A549 (cell line): ENCODE results near the gene CEACAM1. TPM values are rescaled to one million over a fixed set of nuclear protein-coding genes. Genes with fewer than 3 reads are reported as not detected.

Experiments
- ATAC-seq, 2 experiments: fragments of 200-7000 bp in 1 of 2; fragments of >200 bp in 1 of 2; cut with Nextera tagmentation in 1 of 2; cut with Tn5 transposase in 1 of 2; 3 replicates each; pipeline versions ENCODE4 v1.8.0 to v1.9.1; 2018 to 2020; ENCODE audit warnings: mild to moderate bottlenecking in 1 of 2, moderate library complexity in 1 of 2
- CTCF ChIA-PET: fragments of 300-600 bp; sonication (Branson Sonifier 250); formaldehyde crosslinking; extraction: SDS; loops from one replicate; lab custom pipeline; 2021; ENCODE audit warnings: antibody characterized with exemption, inconsistent platforms; lab: Yijun Ruan, JAX
- POLR2A ChIA-PET: fragments of 350-600 bp; formaldehyde crosslinking; extraction: SDS; loops from one replicate; lab custom pipeline; 2021; ENCODE audit warnings: antibody characterized with exemption, inconsistent platforms; lab: Yijun Ruan, JAX
- DNase-seq, 2 experiments: peaks; one replicate each; pipeline versions ENCODE4 v3.0.0 to v3.0.0-alpha.2; 2011 to 2016; ENCODE audit warnings: low read depth in 1 of 2, low spot score in 1 of 2
- FAIRE-seq: peaks from 2 replicates; lab custom pipeline; 2011; peaks lifted over from hg19 to GRCh38; lab: Jason Lieb, UNC
- H3K27ac ChIP-seq, 2 experiments: fragments of >200 bp; sonication (Bioruptor Twin); formaldehyde crosslinking; 3 replicates each; pipeline ENCODE4 v1.5.1; 2016 to 2017
- H3K4me1 ChIP-seq: fragments of >200 bp; sonication (Bioruptor Twin); formaldehyde crosslinking; 3 replicates; pipeline ENCODE4 v1.6.1; 2016
- H3K4me2 ChIP-seq: fragments of >200 bp; sonication (Bioruptor Twin); formaldehyde crosslinking; 3 replicates; pipeline ENCODE4 v1.6.1; 2016
- H3K4me3 ChIP-seq: fragments of >200 bp; sonication (Bioruptor Twin); formaldehyde crosslinking; 3 replicates; pipeline ENCODE4 v1.5.1; 2016
- H3K9me3 ChIP-seq: fragments of >200 bp; sonication (Bioruptor Twin); formaldehyde crosslinking; 3 replicates; pipeline ENCODE4 v1.6.1; 2016
- ATOH8 ChIP-seq: fragments of 250-450 bp; sonication (Bioruptor Pico); IDR thresholded peaks from 2 replicates; pipeline ENCODE4 v1.5.0; 2020; ENCODE audit warnings: low read depth, mild to moderate bottlenecking, moderate library complexity
- BCL3 ChIP-seq: fragments of >200 bp; sonication (Bioruptor Twin); formaldehyde crosslinking; IDR thresholded peaks from 3 replicates; pipeline ENCODE4 v1.6.1; 2016
- CEBPB ChIP-seq, 2 experiments: fragments of >200 bp in 1 of 2; sonication (Bioruptor Twin) in 1 of 2; formaldehyde crosslinking in 1 of 2; IDR thresholded peaks; 2 replicates each; pipeline ENCODE4 v1.6.1; 2012 to 2016
- FOSB ChIP-seq: fragments of 250-450 bp; sonication (Bioruptor Pico); IDR thresholded peaks from 2 replicates; pipeline ENCODE4 v1.5.0; 2020; ENCODE audit warnings: mild to moderate bottlenecking, moderate library complexity
- FOSL2 ChIP-seq, 2 experiments: fragments of 450-650 bp in 1 of 2; fragments of >200 bp in 1 of 2; sonication (Bioruptor Twin) in 1 of 2; formaldehyde crosslinking; IDR thresholded peaks; 2 replicates each; pipeline versions ENCODE4 v1.5.0 to v1.6.1; 2016 to 2020; ENCODE audit warnings: mild to moderate bottlenecking in 1 of 2, moderate library complexity in 1 of 2
- HEYL ChIP-seq: fragments of 250-450 bp; sonication (Bioruptor Pico); IDR thresholded peaks from 2 replicates; pipeline ENCODE4 v1.8.0; 2021; ENCODE audit warnings: mild to moderate bottlenecking, moderate library complexity
- HOXB5 ChIP-seq: fragments of 250-450 bp; sonication (Bioruptor Pico); IDR thresholded peaks from 2 replicates; pipeline ENCODE4 v1.5.0; 2020; ENCODE audit warnings: mild to moderate bottlenecking, moderate library complexity
- MYC ChIP-seq: IDR thresholded peaks from 2 replicates; pipeline ENCODE4 v1.6.1; 2012; ENCODE audit warnings: mild to moderate bottlenecking, inconsistent platforms, low read length, improper control_type of control experiment, borderline replicate concordance
- NPAS2 ChIP-seq: fragments of 250-450 bp; sonication (Bioruptor Pico); IDR thresholded peaks from 2 replicates; pipeline ENCODE4 v1.8.0; 2022; ENCODE audit warnings: mild to moderate bottlenecking, moderate library complexity, borderline replicate concordance
- NR3C1 ChIP-seq: fragments of >200 bp; sonication (Bioruptor Twin); formaldehyde crosslinking; IDR thresholded peaks from 3 replicates; pipeline ENCODE4 v1.6.1; 2017
- POLR2A ChIP-seq: IDR thresholded peaks from 2 replicates; pipeline ENCODE4 v1.6.1; 2012; ENCODE audit warnings: mild to moderate bottlenecking, low read length
- POLR2AphosphoS2 ChIP-seq: conservative IDR thresholded peaks from 2 replicates; pipeline ENCODE4 v1.6.1; 2012; ENCODE audit warnings: low read length, improper control_type of control experiment, inconsistent platforms
- RAD21 ChIP-seq, 2 experiments: fragments of >200 bp in 1 of 2; sonication (Bioruptor Twin) in 1 of 2; formaldehyde crosslinking in 1 of 2; IDR thresholded peaks in 1 of 2; conservative IDR thresholded peaks in 1 of 2; 2 replicates in 1 of 2; 3 replicates in 1 of 2; pipeline ENCODE4 v1.6.1; 2012 to 2018; ENCODE audit warnings: inconsistent platforms in 1 of 2
- RCOR1 ChIP-seq: fragments of 150-350 bp; IDR thresholded peaks from 2 replicates; pipeline ENCODE4 v1.6.1; 2014; ENCODE audit warnings: antibody characterized with exemption, low read length, low read depth
- REST ChIP-seq: fragments of 200-600 bp; sonication (generic); IDR thresholded peaks from 2 replicates; pipeline ENCODE4 v1.6.1; 2016; ENCODE audit warnings: antibody characterized with exemption, mild to moderate bottlenecking, moderate library complexity
- TP53 ChIP-seq: fragments of 250-450 bp; sonication (Bioruptor Pico); IDR thresholded peaks from 2 replicates; pipeline ENCODE4 v1.5.0; 2021; ENCODE audit warnings: mild to moderate bottlenecking, moderate library complexity
- USF2 ChIP-seq: fragments of 450-650 bp; IDR thresholded peaks from 2 replicates; pipeline ENCODE4 v1.6.1; 2014; ENCODE audit warnings: antibody characterized with exemption
- WGBS: methylation state at CpG from one replicate; pipeline ENCODE4 v1.1.6; 2017; ENCODE audit errors: missing lambda C conversion rate; 5-methylcytosine and 5-hydroxymethylcytosine counted together
- polyA plus RNA-seq, 4 experiments: library from polyadenylated mRNA; depleted of rRNA in 3 of 4; stranded (reverse); fragments of >200 nt; fragmentation: RNase III in 1 of 4; extraction: RNeasy Plus Mini Kit Qiagen cat#74134 plus additional on column Dnase treatment in 1 of 4; gene quantifications; 2 replicates in 3 of 4; 3 replicates in 1 of 4; pipeline ENCODE4 v1.2.3, GENCODE V29; 2011 to 2017
- TF ChIP-seq, protein P1 (sequence below): fragments of 150-350 bp; IDR thresholded peaks from 2 replicates; pipeline ENCODE4 v1.6.1; 2014; ENCODE audit warnings: low read depth, mild to moderate bottlenecking, low read length
- TF ChIP-seq, protein P2 (sequence below): fragments of >200 bp; sonication (Bioruptor Twin); formaldehyde crosslinking; IDR thresholded peaks from 3 replicates; pipeline ENCODE4 v1.5.1; 2016

CEACAM1 gene
- polyA plus RNA-seq, 2 of the 4 experiments (the other 2 are of a cell fraction), result 0.52 to 8.9 TPM

- no peak overlapping the region for H3K4me3 ChIP-seq
- no peak for TF ChIP-seq FOSB (CRISPR knock-in tag)
- TF ChIP-seq ATOH8, result no peak
- no peak for TF ChIP-seq POLR2AphosphoS2
- TF ChIP-seq, protein P1, sequence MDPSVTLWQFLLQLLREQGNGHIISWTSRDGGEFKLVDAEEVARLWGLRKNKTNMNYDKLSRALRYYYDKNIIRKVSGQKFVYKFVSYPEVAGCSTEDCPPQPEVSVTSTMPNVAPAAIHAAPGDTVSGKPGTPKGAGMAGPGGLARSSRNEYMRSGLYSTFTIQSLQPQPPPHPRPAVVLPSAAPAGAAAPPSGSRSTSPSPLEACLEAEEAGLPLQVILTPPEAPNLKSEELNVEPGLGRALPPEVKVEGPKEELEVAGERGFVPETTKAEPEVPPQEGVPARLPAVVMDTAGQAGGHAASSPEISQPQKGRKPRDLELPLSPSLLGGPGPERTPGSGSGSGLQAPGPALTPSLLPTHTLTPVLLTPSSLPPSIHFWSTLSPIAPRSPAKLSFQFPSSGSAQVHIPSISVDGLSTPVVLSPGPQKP, result no peak
- no peak for TF ChIP-seq NR3C1
- no peak for TF ChIP-seq CEBPB (IDR thresholded peaks at IDR 0.05)
- TF ChIP-seq POLR2A, result no peak
- no peak for TF ChIP-seq RCOR1
- TF ChIP-seq RAD21 (conservative IDR thresholded peaks at IDR 0.05 in 1 of 2, IDR thresholded peaks at IDR 0.05 in 1 of 2), result no peak
- no peak for TF ChIP-seq HEYL (CRISPR knock-in tag)
- TF ChIP-seq BCL3, result no peak
- TF ChIP-seq REST, result no peak
- H3K9me3 ChIP-seq, result no peaks in the 10 kb centered on the region
- no peak overlapping the region; a peak in 1 of 6 replicates for H3K27ac ChIP-seq
- WGBS, result 47% methylated on average over 6 of the region's 6 CpGs
- POLR2A ChIA-PET, result no interaction called here
- CTCF ChIA-PET, result interaction anchor here (0.6 to 2.0 kb wide), 9 partner anchors 10 to 847 kb away, joined by 3 to 11 read pairs (median 3); no protein-coding TSS in a partner anchor
- FAIRE-seq, result peak; percentile 96
- ATAC-seq, result no peak; a peak in 1 of 6 replicates
- H3K4me1 ChIP-seq, result peaks cover 12% of the 10 kb centered on the region; the same call in 2 of the 3 replicates
- DNase-seq, result peak in 1 of 2 experiments; percentile 46
- peak overlapping the region; percentile 43 for H3K4me2 ChIP-seq
These were observed 39.3 kb downstream of the CEACAM1 start for GRCh38 chr19:42488783-42489521.

- FAIRE-seq, result no peak
- TF ChIP-seq USF2 (no peak), MYC (no peak), TP53 (CRISPR knock-in tag) (no peak), FOSL2 (IDR thresholded peaks at IDR 0.05) (no peak), FOSL2 (CRISPR knock-in tag; IDR thresholded peaks at IDR 0.05) (no peak), NPAS2 (CRISPR knock-in tag) (no peak), HEYL (CRISPR knock-in tag) (no peak), HOXB5 (no peak)
- TF ChIP-seq, protein P2, sequence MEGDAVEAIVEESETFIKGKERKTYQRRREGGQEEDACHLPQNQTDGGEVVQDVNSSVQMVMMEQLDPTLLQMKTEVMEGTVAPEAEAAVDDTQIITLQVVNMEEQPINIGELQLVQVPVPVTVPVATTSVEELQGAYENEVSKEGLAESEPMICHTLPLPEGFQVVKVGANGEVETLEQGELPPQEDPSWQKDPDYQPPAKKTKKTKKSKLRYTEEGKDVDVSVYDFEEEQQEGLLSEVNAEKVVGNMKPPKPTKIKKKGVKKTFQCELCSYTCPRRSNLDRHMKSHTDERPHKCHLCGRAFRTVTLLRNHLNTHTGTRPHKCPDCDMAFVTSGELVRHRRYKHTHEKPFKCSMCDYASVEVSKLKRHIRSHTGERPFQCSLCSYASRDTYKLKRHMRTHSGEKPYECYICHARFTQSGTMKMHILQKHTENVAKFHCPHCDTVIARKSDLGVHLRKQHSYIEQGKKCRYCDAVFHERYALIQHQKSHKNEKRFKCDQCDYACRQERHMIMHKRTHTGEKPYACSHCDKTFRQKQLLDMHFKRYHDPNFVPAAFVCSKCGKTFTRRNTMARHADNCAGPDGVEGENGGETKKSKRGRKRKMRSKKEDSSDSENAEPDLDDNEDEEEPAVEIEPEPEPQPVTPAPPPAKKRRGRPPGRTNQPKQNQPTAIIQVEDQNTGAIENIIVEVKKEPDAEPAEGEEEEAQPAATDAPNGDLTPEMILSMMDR, result no peak
- no peak overlapping the region for H3K27ac ChIP-seq
- POLR2A ChIA-PET, result no interaction called here
- 84% methylated on average over 3 of the region's 3 CpGs for WGBS
- H3K4me2 ChIP-seq, result no peak overlapping the region
- no peak for DNase-seq
- CTCF ChIA-PET, result interaction anchor here (1.0 to 2.0 kb wide), 8 partner anchors 11 to 110 kb away, joined by 3 to 11 read pairs (median 4); no protein-coding TSS in a partner anchor
- peaks cover 12% of the 10 kb centered on the region; the same call in 2 of the 3 replicates for H3K4me1 ChIP-seq
- no peaks in the 10 kb centered on the region for H3K9me3 ChIP-seq
- no peak overlapping the region for H3K4me3 ChIP-seq
- ATAC-seq, result no peak
These were observed 40.5 kb downstream of the CEACAM1 start for GRCh38 chr19:42487798-42488178.
